GM03348 (cell line): ENCODE data around the gene CTAG1B.
"Not testable (repeated sequence)": the region's sequence is repeated elsewhere in the genome, so short reads cannot be mapped to it uniquely, and the experiment has no call there.

ENCODE experiments used
- DNase-seq: peaks from one replicate; pipeline ENCODE4 v3.0.0; 2012; ENCODE audit warnings: low spot score

The CTAG1B gene

DNA sequence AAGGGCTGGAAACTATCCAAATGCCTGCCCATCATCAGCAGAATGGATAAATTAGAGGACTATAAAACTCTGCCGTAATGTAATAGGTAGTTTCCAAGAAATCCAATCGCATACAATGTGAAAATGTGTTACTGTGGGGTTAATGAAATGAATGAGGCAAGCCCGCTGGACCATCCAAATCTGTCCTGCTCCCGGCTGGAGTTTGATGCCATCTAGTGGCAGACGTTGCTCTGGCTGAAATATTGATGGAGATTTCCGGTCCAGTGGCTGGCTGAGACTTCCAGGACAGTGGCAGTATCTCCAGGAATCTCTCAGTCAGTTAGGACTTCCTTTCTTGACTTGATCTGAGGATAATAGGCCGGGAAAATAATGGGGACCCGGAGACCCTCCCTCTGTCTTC, 36.1 kb downstream of the CTAG1B start:
- not testable (repeated sequence) for DNase-seq

DNA sequence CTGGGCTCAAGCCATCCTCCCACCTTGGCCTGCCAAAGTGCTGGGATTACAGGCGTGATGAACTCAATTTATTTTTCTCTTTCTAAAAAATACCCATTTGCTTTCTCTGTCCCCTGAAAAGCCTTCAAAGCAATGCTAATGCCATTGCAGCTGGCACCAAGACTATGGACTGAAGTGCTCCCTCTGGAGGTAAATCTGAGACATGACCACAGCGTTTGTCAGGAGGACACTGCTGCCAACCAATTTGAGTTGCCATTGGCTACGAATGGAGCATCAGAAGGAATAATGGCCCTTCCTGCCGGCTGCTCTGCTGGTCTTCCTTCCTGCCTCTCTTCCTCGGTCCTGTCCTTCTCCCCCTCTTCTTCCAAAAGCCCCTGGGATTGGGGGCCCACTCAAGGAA, 44.0 kb downstream of the CTAG1B start:
- not testable (repeated sequence) for DNase-seq

DNA sequence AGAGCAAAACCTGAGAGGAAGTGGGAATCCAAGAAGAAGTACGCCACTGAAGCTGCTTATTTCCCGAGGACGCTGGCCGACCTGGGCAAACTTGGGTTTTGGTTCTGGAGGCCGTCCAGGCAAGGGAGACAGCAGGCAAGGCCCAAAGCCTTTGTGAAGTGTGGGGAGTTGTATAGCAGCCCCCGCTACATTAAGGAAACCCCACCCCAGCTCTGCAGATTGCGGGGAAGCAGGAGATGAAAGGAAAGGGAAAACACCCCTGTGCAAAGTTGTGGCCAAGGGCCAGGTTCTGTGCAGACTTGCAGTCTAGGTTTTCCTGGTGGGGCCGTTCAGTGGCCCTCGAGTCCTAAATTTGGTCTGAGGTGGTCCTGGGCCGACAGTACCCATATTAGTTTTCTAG, 46.0 kb downstream of the CTAG1B start:
- DNase-seq = not testable (repeated sequence)

DNA sequence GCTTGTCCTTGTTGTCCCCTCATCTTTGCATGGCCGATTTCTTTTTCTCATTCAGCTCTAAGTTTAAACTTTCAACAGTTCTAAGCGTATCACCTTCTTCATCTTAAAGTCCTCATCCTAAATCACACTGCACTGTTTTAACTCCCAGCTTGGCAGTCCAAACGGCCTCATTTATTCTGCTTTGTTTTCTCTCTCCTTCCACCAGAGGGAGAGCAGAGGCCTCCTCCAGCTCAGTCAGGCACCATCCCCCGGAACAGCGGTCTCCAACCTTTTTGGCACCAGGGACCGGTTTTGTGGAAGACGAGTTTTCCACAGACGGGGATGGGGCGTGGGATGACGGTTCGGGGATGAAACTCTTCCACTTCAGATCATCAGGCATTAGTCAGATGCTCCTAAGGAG, 48.7 kb downstream of the CTAG1B start:
- not testable (repeated sequence) for DNase-seq
